H1 (cell line): ENCODE data around the gene RXRA. TPM values are rescaled to one million over a fixed set of nuclear protein-coding genes. Genes with fewer than 3 reads are reported as not detected.

Experiments used
- CTCF ChIA-PET: fragments of 300-600 bp; sonication (Branson Sonifier 250); formaldehyde crosslinking; loops from one replicate; lab custom pipeline; 2021; ENCODE audit not compliant: partially characterized antibody; lab: Charles Lee
- POLR2A ChIA-PET: fragments of 300-600 bp; sonication (Branson Sonifier 250); formaldehyde crosslinking; loops from one replicate; lab custom pipeline; 2021; ENCODE audit warnings: inconsistent platforms; ENCODE audit not compliant: partially characterized antibody; lab: Charles Lee
- DNase-seq, 2 experiments: peaks; one replicate each; pipeline versions ENCODE4 v3.0.0 to v3.0.0-alpha.2; 2010 to 2022; ENCODE audit warnings: low spot score in 2 of 2, low read depth in 1 of 2, mixed read lengths in 1 of 2
- FAIRE-seq: peaks from 2 replicates; lab custom pipeline; 2011; peaks lifted over from hg19 to GRCh38; lab: Jason Lieb, UNC
- H2AFZ ChIP-seq: 2 replicates; pipeline ENCODE4 v1.8.1; 2012; ENCODE audit warnings: low read length, inconsistent platforms
- H2AK5ac ChIP-seq: 2 replicates; pipeline ENCODE4 v1.6.1; 2013; ENCODE audit warnings: low read depth, low read length
- H2BK120ac ChIP-seq: replicated peaks from 2 replicates; pipeline ENCODE3; 2013; ENCODE audit warnings: low read depth, low read length, inconsistent platforms
- H2BK12ac ChIP-seq: 2 replicates; pipeline ENCODE4 v1.6.1; 2013; ENCODE audit warnings: low read depth, low read length
- H2BK15ac ChIP-seq: 2 replicates; pipeline ENCODE4 v1.6.1; 2013; ENCODE audit warnings: low read length
- H2BK20ac ChIP-seq: 2 replicates; pipeline ENCODE4 v1.6.1; 2013; ENCODE audit warnings: low read length
- H2BK5ac ChIP-seq: 2 replicates; pipeline ENCODE4 v1.6.1; 2013; ENCODE audit warnings: low read depth, low read length
- H3K14ac ChIP-seq: 2 replicates; pipeline ENCODE4 v1.6.1; 2013; ENCODE audit warnings: inconsistent platforms; ENCODE audit not compliant: insufficient read length
- H3K18ac ChIP-seq: 2 replicates; pipeline ENCODE4 v1.6.1; 2013; ENCODE audit warnings: low read length; ENCODE audit errors: extremely low read depth
- H3K23ac ChIP-seq: 2 replicates; pipeline ENCODE4 v1.6.1; 2013; ENCODE audit warnings: inconsistent platforms; ENCODE audit not compliant: insufficient read length
- H3K23me2 ChIP-seq: 2 replicates; pipeline ENCODE4 v1.6.1; 2013; ENCODE audit warnings: low read depth, low read length
- H3K27ac ChIP-seq: 2 replicates; pipeline ENCODE4 v1.6.1; 2011; ENCODE audit warnings: low read depth, low read length, inconsistent platforms
- H3K27me3 ChIP-seq, 4 experiments: replicated peaks in 1 of 4; 1 replicate in 1 of 4; 2 replicates in 3 of 4; pipeline versions ENCODE4 v1.6.1 to v1.8.1; 2011 to 2013; ENCODE audit warnings: low read length in 3 of 4, mild to moderate bottlenecking in 3 of 4, inconsistent platforms in 2 of 4, mixed read lengths in 2 of 4, moderate library complexity in 1 of 4; ENCODE audit not compliant: control insufficient read depth in 3 of 4, insufficient read depth in 3 of 4; ENCODE audit errors: extremely low read depth in 1 of 4
- H3K36me3 ChIP-seq, 4 experiments: 2 replicates each; pipeline versions ENCODE4 v1.6.1 to v1.8.1; 2011 to 2013; ENCODE audit warnings: mild to moderate bottlenecking in 4 of 4, low read length in 3 of 4, moderate library complexity in 2 of 4, control low read depth in 1 of 4, inconsistent platforms in 1 of 4; ENCODE audit not compliant: insufficient read depth in 4 of 4, control insufficient read depth in 2 of 4
- H3K4ac ChIP-seq: replicated peaks from 2 replicates; pipeline ENCODE3; 2013; ENCODE audit warnings: low read length, low read depth, mixed read lengths, inconsistent platforms; ENCODE audit not compliant: insufficient read length
- H3K4me1 ChIP-seq, 4 experiments: replicated peaks in 1 of 4; 1 replicate in 1 of 4; 2 replicates in 3 of 4; pipeline versions ENCODE4 v1.6.1 to v1.8.1; 2011 to 2013; ENCODE audit warnings: low read length in 3 of 4, inconsistent platforms in 2 of 4, mixed read lengths in 1 of 4; ENCODE audit not compliant: insufficient read depth in 4 of 4, control insufficient read depth in 3 of 4
- H3K4me2 ChIP-seq, 2 experiments: 2 replicates each; pipeline versions ENCODE4 v1.6.1 to v1.8.1; 2011 to 2013; ENCODE audit warnings: low read depth in 2 of 2, low read length in 2 of 2, control low read depth in 1 of 2, inconsistent platforms in 1 of 2, mild to moderate bottlenecking in 1 of 2; ENCODE audit not compliant: insufficient read depth in 1 of 2
- H3K4me3 ChIP-seq, 4 experiments: fragments of 200-600, 300-600 bp in 1 of 4; sonication (generic), shearing (Covaris generic), sonication (Bioruptor Twin) in 1 of 4; 2 replicates each; pipeline versions ENCODE4 v1.5.1 to v1.8.1; 2011 to 2016; ENCODE audit warnings: low read length in 4 of 4, low read depth in 3 of 4, control low read depth in 2 of 4, inconsistent platforms in 2 of 4, mild to moderate bottlenecking in 2 of 4, mixed read lengths in 1 of 4, moderate library complexity in 1 of 4; ENCODE audit not compliant: insufficient read depth in 2 of 4; ENCODE audit errors: extremely low read depth in 1 of 4
- H3K56ac ChIP-seq: replicated peaks from 2 replicates; pipeline ENCODE3; 2013; ENCODE audit warnings: low read depth, mild to moderate bottlenecking, mixed read lengths, low read length, inconsistent platforms; ENCODE audit not compliant: insufficient read length
- H3K79me1 ChIP-seq: 2 replicates; pipeline ENCODE4 v1.6.1; 2013; ENCODE audit warnings: low read depth, low read length, control low read depth
- H3K79me2 ChIP-seq, 2 experiments: 2 replicates each; pipeline versions ENCODE4 v1.6.1 to v1.8.1; 2012 to 2013; ENCODE audit warnings: low read length in 2 of 2, mild to moderate bottlenecking in 2 of 2, inconsistent platforms in 1 of 2; ENCODE audit not compliant: insufficient read depth in 2 of 2, control insufficient read depth in 1 of 2
- H3K9ac ChIP-seq, 4 experiments: replicated peaks in 1 of 4; 1 replicate in 1 of 4; 2 replicates in 3 of 4; pipeline versions ENCODE4 v1.6.1 to v1.8.1; 2011 to 2013; ENCODE audit warnings: low read depth in 3 of 4, low read length in 3 of 4, control low read depth in 2 of 4, mild to moderate bottlenecking in 2 of 4, moderate library complexity in 2 of 4, inconsistent platforms in 1 of 4; ENCODE audit errors: extremely low read depth in 1 of 4
- H3K9me3 ChIP-seq, 2 experiments: 2 replicates each; pipeline versions ENCODE4 v1.6.1 to v1.8.1; 2012 to 2013; ENCODE audit warnings: mild to moderate bottlenecking in 2 of 2, moderate library complexity in 2 of 2, control low read depth in 1 of 2, inconsistent platforms in 1 of 2, low read depth in 1 of 2, low read length in 1 of 2, mixed read lengths in 1 of 2; ENCODE audit not compliant: insufficient read depth in 2 of 2
- H4K20me1 ChIP-seq, 2 experiments: replicated peaks in 1 of 2; 2 replicates each; pipeline versions ENCODE3 to v1.8.1; 2011 to 2013; ENCODE audit warnings: inconsistent platforms in 2 of 2, low read length in 2 of 2, mild to moderate bottlenecking in 1 of 2; ENCODE audit not compliant: insufficient read depth in 2 of 2, control insufficient read depth in 1 of 2
- H4K5ac ChIP-seq: 2 replicates; pipeline ENCODE4 v1.6.1; 2013; ENCODE audit warnings: low read length, low read depth, mixed read lengths, inconsistent platforms; ENCODE audit not compliant: insufficient read length
- H4K8ac ChIP-seq: 2 replicates; pipeline ENCODE4 v1.8.0; 2013; ENCODE audit warnings: mild to moderate bottlenecking, moderate library complexity, low read length, inconsistent platforms; ENCODE audit not compliant: insufficient read depth; ENCODE audit errors: extremely low read depth
- H4K91ac ChIP-seq: replicated peaks from 2 replicates; pipeline ENCODE3; 2013; ENCODE audit warnings: low read length, mixed read lengths, inconsistent platforms; ENCODE audit not compliant: insufficient read length
- CREB1 ChIP-seq: IDR thresholded peaks from 2 replicates; pipeline ENCODE4 v1.6.1; 2012; ENCODE audit warnings: inconsistent platforms
- EP300 ChIP-seq, 2 experiments: IDR thresholded peaks; 1 replicate in 1 of 2; 2 replicates in 1 of 2; pipeline ENCODE4 v1.6.1; 2011 to 2012; ENCODE audit warnings: low read depth in 2 of 2, low read length in 2 of 2, mild to moderate bottlenecking in 2 of 2, borderline replicate concordance in 1 of 2, inconsistent platforms in 1 of 2, moderate library complexity in 1 of 2
- JUND ChIP-seq: IDR thresholded peaks from 2 replicates; pipeline ENCODE4 v1.6.1; 2011; ENCODE audit warnings: mild to moderate bottlenecking, improper control_type of control experiment, low read length
- POU5F1 ChIP-seq: IDR thresholded peaks from 2 replicates; pipeline ENCODE4 v1.6.1; 2011; ENCODE audit warnings: low read depth, mild to moderate bottlenecking, low read length, moderate library complexity
- WGBS, 2 experiments: shearing (Covaris generic) in 1 of 2; methylation state at CpG; one replicate each; pipeline versions ENCODE4 v1.1.6 to v1.1.7; 2013 to 2015; ENCODE audit warnings: low lambda C conversion rate in 2 of 2, mixed read lengths in 2 of 2, inconsistent platforms in 1 of 2, low coverage in 1 of 2, missing lambda C conversion rate in 1 of 2; ENCODE audit not compliant: insufficient replicate concordance in 2 of 2, insufficient coverage in 1 of 2, insufficient read length in 1 of 2; ENCODE audit errors: extremely low coverage in 1 of 2, missing lambda C conversion rate in 1 of 2; 5-methylcytosine and 5-hydroxymethylcytosine counted together
- polyA plus RNA-seq, 7 experiments: library from polyadenylated mRNA; depleted of rRNA in 3 of 7; stranded (reverse) in 5 of 7; unstranded in 2 of 7; fragments of >200 nt in 5 of 7; fragments of 200-250 nt in 2 of 7; gene quantifications; 1 replicate in 5 of 7; 2 replicates in 1 of 7; 4 replicates in 1 of 7; pipeline versions ENCODE4 v1.2.1 to v1.2.3, GENCODE V29; 2011 to 2013; ENCODE audit warnings: missing spikeins in 2 of 7, mixed read lengths in 2 of 7
- total RNA-seq: library from RNA; stranded (reverse); fragmentation: NEBNext Ultra II Directional; extraction: Animal tissue kit (Norgen Biotek cat#: 25700); gene quantifications from 2 replicates; pipeline ENCODE4 v1.2.1, GENCODE V29; 2021

RXRA gene
- total and polyA plus RNA-seq, 2 of the 8 experiments (the other 6 are each of a cell fraction or from before 2014, with no cell fraction given), result 9.8 to 29.4 TPM

DNA sequence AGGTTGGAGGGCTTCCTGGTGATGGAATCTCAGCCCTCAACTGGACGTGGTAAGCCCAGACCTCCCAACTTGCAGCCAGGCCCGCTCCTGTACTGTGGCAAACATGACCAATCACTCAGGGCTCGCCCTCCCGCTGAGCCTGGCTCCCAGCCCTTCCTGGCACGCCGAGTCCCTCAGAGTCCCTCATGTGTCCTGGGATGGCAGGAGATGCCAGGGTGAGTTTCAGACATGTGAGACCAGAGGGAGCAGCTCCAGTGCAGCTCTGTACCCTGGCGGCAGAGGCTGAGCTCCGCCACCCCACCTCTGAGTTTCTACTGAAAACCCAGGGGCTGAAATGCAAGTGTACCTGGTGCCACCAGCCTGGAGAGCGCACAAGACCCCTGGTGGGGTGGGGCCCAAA is 42.0 kb upstream of the RXRA start:
- H3K9me3 ChIP-seq, result no peaks in the 10 kb centered on the region
- H2BK20ac ChIP-seq, result no peak overlapping the region
- no peak overlapping the region for H3K4me2 ChIP-seq
- H3K4me3 ChIP-seq, result no peak overlapping the region
- no peak overlapping the region for H2BK12ac ChIP-seq
- no peaks in the 10 kb centered on the region for H3K79me1 ChIP-seq
- no peak overlapping the region for H2AK5ac ChIP-seq
- POLR2A ChIA-PET, result no interaction called here
- H3K18ac ChIP-seq, result no peak overlapping the region
- H2AFZ ChIP-seq, result no peak overlapping the region
- no peak overlapping the region for H3K9ac ChIP-seq
- no peaks in the 10 kb centered on the region for H3K36me3 ChIP-seq
- no peak overlapping the region for H3K23ac ChIP-seq
- no peak overlapping the region for H2BK5ac ChIP-seq
- H3K4ac ChIP-seq, result no peak overlapping the region
- H4K20me1 ChIP-seq, result peaks cover 0 to 6% of the 10 kb centered on the region in 2 experiments
- H4K5ac ChIP-seq, result no peak overlapping the region
- no peak overlapping the region for H3K56ac ChIP-seq
- no peak overlapping the region for H2BK15ac ChIP-seq
- no peak overlapping the region for H3K27ac ChIP-seq
- H2BK120ac ChIP-seq, result no peak overlapping the region
- H3K27me3 ChIP-seq, result no peaks in the 10 kb centered on the region
- H3K14ac ChIP-seq, result no peak overlapping the region
- 85% methylated on average over 9 of the region's 9 CpGs; no CpG with 5 or more reads in 1 of the 2 experiments for WGBS, 2 experiments
- no peak overlapping the region for H4K8ac ChIP-seq
- H4K91ac ChIP-seq, result no peak overlapping the region
- FAIRE-seq (no peak), DNase-seq (no peak)
- H3K79me2 ChIP-seq, result no peaks in the 10 kb centered on the region
- peaks cover 6% of the 10 kb centered on the region; the same call in 1 of the 2 replicates for H3K23me2 ChIP-seq
- H3K4me1 ChIP-seq, result no peaks in the 10 kb centered on the region; a peak in 1 of 7 replicates
- CTCF ChIA-PET, result interaction anchor here (1.0 to 1.1 kb wide), 2 partner anchors 9 to 68 kb away, joined by 3 read pairs; no protein-coding TSS in a partner anchor
- TF ChIP-seq POU5F1 (no peak), EP300 (IDR thresholded peaks at IDR 0.05; ENCODE audit: borderline replicate concordance in 1 of 2, low read depth in 2 of 2, low read length in 2 of 2) (no peak), JUND (no peak), CREB1 (no peak)
